SU-DHL-6 (cell line): Measurements from ENCODE around the gene GKN2.

ENCODE experiments used
- H2AFZ ChIP-seq: fragments of 200-600 bp; sonication (generic); 2 replicates; pipeline ENCODE4 v1.6.1; 2014; ENCODE audit warnings: low read depth, mild to moderate bottlenecking, moderate library complexity, mixed read lengths, antibody characterized with exemption, low read length; ENCODE audit not compliant: severe bottlenecking
- H3F3A ChIP-seq: fragments of 200-600 bp; shearing (Covaris generic); 2 replicates; pipeline ENCODE4 v1.6.0; 2016; ENCODE audit warnings: antibody characterized with exemption, mild to moderate bottlenecking; ENCODE audit not compliant: insufficient read depth
- H3K27ac ChIP-seq: fragments of 200-600 bp; sonication (generic); 2 replicates; pipeline ENCODE4 v1.5.1; 2016; ENCODE audit warnings: low read depth, mild to moderate bottlenecking, low read length, moderate library complexity, mixed read lengths
- H3K27me3 ChIP-seq: fragments of 200-600 bp; sonication (generic), shearing (Covaris generic); 2 replicates; pipeline ENCODE4 v1.6.0; 2014; ENCODE audit warnings: mild to moderate bottlenecking, low read length
- H3K36me3 ChIP-seq: fragments of 200-600 bp; sonication (generic); 2 replicates; pipeline ENCODE4 v1.6.1; 2014; ENCODE audit warnings: mild to moderate bottlenecking, low read length, mixed read lengths
- H3K4me2 ChIP-seq: fragments of 300-600, 200-600 bp; shearing (Covaris generic), sonication (generic); 2 replicates; pipeline ENCODE4 v1.6.0; 2014; ENCODE audit warnings: low read length, low read depth, mild to moderate bottlenecking; ENCODE audit not compliant: poor library complexity, severe bottlenecking
- H3K4me3 ChIP-seq: fragments of 200-600 bp; sonication (generic); 2 replicates; pipeline ENCODE4 v1.5.1; 2014; ENCODE audit warnings: antibody characterized with exemption, low read length, mild to moderate bottlenecking, mixed read lengths; ENCODE audit not compliant: insufficient read depth, poor library complexity, severe bottlenecking
- H3K79me2 ChIP-seq: fragments of 200-600 bp; sonication (generic); 2 replicates; pipeline ENCODE4 v1.6.1; 2014; ENCODE audit warnings: mild to moderate bottlenecking, low read length, moderate library complexity; ENCODE audit not compliant: insufficient read depth
- H3K9ac ChIP-seq: fragments of 200-600 bp; sonication (generic); 2 replicates; pipeline ENCODE4 v1.7.0; 2014; ENCODE audit warnings: mild to moderate bottlenecking, low read length
- H3K9me2 ChIP-seq: fragments of 200-600 bp; sonication (generic); replicated peaks from 2 replicates; pipeline ENCODE4 v1.6.1; 2014; ENCODE audit warnings: low read length; ENCODE audit not compliant: insufficient read depth
- H3K9me3 ChIP-seq: fragments of 200-600 bp; sonication (generic); 2 replicates; pipeline ENCODE4 v1.6.1; 2014; ENCODE audit warnings: low read length, mixed read lengths; ENCODE audit not compliant: insufficient read depth
- H4K20me1 ChIP-seq: fragments of 200-600 bp; sonication (generic); 2 replicates; pipeline ENCODE4 v1.6.1; 2014; ENCODE audit warnings: low read depth, mild to moderate bottlenecking, antibody characterized with exemption, low read length, moderate library complexity, mixed read lengths
- CTCF ChIP-seq: fragments of 200-600 bp; sonication (generic); IDR thresholded peaks from one replicate; pipeline ENCODE4 v1.5.1; 2017; ENCODE audit warnings: antibody characterized with exemption, mild to moderate bottlenecking, low read length, moderate library complexity; ENCODE audit not compliant: insufficient read depth, poor library complexity, severe bottlenecking
- EZH2phosphoT487 ChIP-seq: fragments of 200-600 bp; sonication (generic), shearing (Covaris generic); conservative IDR thresholded peaks from 2 replicates; pipeline ENCODE4 v1.6.1; 2018; ENCODE audit warnings: mild to moderate bottlenecking, antibody characterized with exemption, low read length, moderate library complexity, mixed read lengths

The GKN2 gene

GRCh38 chr2:68992341-68992740, 39.6 kb upstream of the GKN2 start:
- H2AFZ ChIP-seq, result no peak overlapping the region
- no peak overlapping the region for H3K4me2 ChIP-seq
- no peaks in the 10 kb centered on the region for H3F3A ChIP-seq
- H3K36me3 ChIP-seq, result no peaks in the 10 kb centered on the region
- H3K4me3 ChIP-seq, result no peak overlapping the region
- H3K9me2 ChIP-seq, result no peaks in the 10 kb centered on the region
- H3K79me2 ChIP-seq, result no peaks in the 10 kb centered on the region
- no peaks in the 10 kb centered on the region for H3K9me3 ChIP-seq
- no peak overlapping the region for H3K9ac ChIP-seq
- TF ChIP-seq EZH2phosphoT487 (no peak), CTCF (no peak)
- H3K27ac ChIP-seq, result no peak overlapping the region
- no peaks in the 10 kb centered on the region for H4K20me1 ChIP-seq
- H3K27me3 ChIP-seq, result no peaks in the 10 kb centered on the region

- H3K4me2 ChIP-seq, result no peak overlapping the region
- H3K9me2 ChIP-seq, result no peaks in the 10 kb centered on the region
- TF ChIP-seq EZH2phosphoT487 (no peak), CTCF (no peak)
- H3K36me3 ChIP-seq, result no peaks in the 10 kb centered on the region
- no peaks in the 10 kb centered on the region for H3F3A ChIP-seq
- H3K9me3 ChIP-seq, result no peaks in the 10 kb centered on the region
- H3K9ac ChIP-seq, result no peak overlapping the region
- H2AFZ ChIP-seq, result no peak overlapping the region
- no peaks in the 10 kb centered on the region for H4K20me1 ChIP-seq
- no peak overlapping the region for H3K4me3 ChIP-seq
- H3K27ac ChIP-seq, result no peak overlapping the region
- no peaks in the 10 kb centered on the region for H3K79me2 ChIP-seq
- no peaks in the 10 kb centered on the region for H3K27me3 ChIP-seq
Observed at GRCh38 chr2:68989035-68989434, 36.3 kb upstream of the GKN2 start.

GRCh38 chr2:68987021-68987503, 34.4 kb upstream of the GKN2 start:
- no peak overlapping the region for H3K9ac ChIP-seq
- H4K20me1 ChIP-seq, result no peaks in the 10 kb centered on the region
- no peak overlapping the region for H3K27ac ChIP-seq
- no peaks in the 10 kb centered on the region for H3K79me2 ChIP-seq
- no peaks in the 10 kb centered on the region for H3K27me3 ChIP-seq
- H2AFZ ChIP-seq, result no peak overlapping the region
- no peaks in the 10 kb centered on the region for H3K36me3 ChIP-seq
- no peaks in the 10 kb centered on the region for H3K9me2 ChIP-seq
- H3K4me3 ChIP-seq, result no peak overlapping the region
- no peak for TF ChIP-seq CTCF
- no peak for TF ChIP-seq EZH2phosphoT487
- no peak overlapping the region for H3K4me2 ChIP-seq
- no peaks in the 10 kb centered on the region for H3K9me3 ChIP-seq
- H3F3A ChIP-seq, result no peaks in the 10 kb centered on the region

- H3K27ac ChIP-seq, result no peak overlapping the region
Observed at GRCh38 chr2:68980956-68981355, 28.3 kb upstream of the GKN2 start.

More at GRCh38 chr2:68980956-68981355, 28.3 kb upstream of the GKN2 start:
- Histone ChIP-seq H3K9me3 (no peaks in the 10 kb centered on the region), H3K27me3 (no peaks in the 10 kb centered on the region), H4K20me1 (no peaks in the 10 kb centered on the region), H3K9ac (no peak overlapping the region), H3K9me2 (no peaks in the 10 kb centered on the region), H3F3A (no peaks in the 10 kb centered on the region), H3K4me3 (no peak overlapping the region), H3K36me3 (no peaks in the 10 kb centered on the region), H3K79me2 (no peaks in the 10 kb centered on the region), H2AFZ (no peak overlapping the region), H3K4me2 (no peak overlapping the region)
- no peak for TF ChIP-seq CTCF
- TF ChIP-seq EZH2phosphoT487, result no peak
